Effector memory CD8-positive, alpha-beta T cell (primary cell): ENCODE results near the gene CSF2RB.

Experiments
- ATAC-seq: fragments of 150-1000 bp; cut with Tn5 transposase; replicated peaks from 2 replicates; pipeline ENCODE4 v1.10.0; 2021; ENCODE audit warnings: mild to moderate bottlenecking, moderate library complexity
- DNase-seq, 3 experiments: peaks; one replicate each; pipeline ENCODE4 v3.0.0; 2021
- H3K27ac Mint-ChIP-seq, 2 donors: one replicate each; pipeline ENCODE4 v1.8.0; 2022; ENCODE audit warnings: mild to moderate bottlenecking in 2 of 2, mixed read lengths in 2 of 2, moderate library complexity in 2 of 2
- H3K27me3 Mint-ChIP-seq, 2 donors: one replicate each; pipeline ENCODE4 v1.8.0; 2022; ENCODE audit warnings: mixed read lengths in 2 of 2
- H3K36me3 Mint-ChIP-seq: one replicate; pipeline ENCODE4 v1.8.0; 2022; ENCODE audit warnings: mild to moderate bottlenecking, moderate library complexity, mixed read lengths; ENCODE audit not compliant: insufficient read depth
- H3K4me1 Mint-ChIP-seq, 2 donors: one replicate each; pipeline ENCODE4 v1.8.0; 2022; ENCODE audit warnings: low read depth in 2 of 2, mixed read lengths in 2 of 2
- H3K4me3 Mint-ChIP-seq, 2 donors: one replicate each; pipeline ENCODE4 v1.8.0; 2022; ENCODE audit warnings: mild to moderate bottlenecking in 2 of 2, mixed read lengths in 2 of 2, moderate library complexity in 2 of 2
- H3K9me3 Mint-ChIP-seq, 2 donors: one replicate each; pipeline ENCODE4 v1.8.0; 2022; ENCODE audit warnings: mixed read lengths in 2 of 2

The CSF2RB gene

DNA sequence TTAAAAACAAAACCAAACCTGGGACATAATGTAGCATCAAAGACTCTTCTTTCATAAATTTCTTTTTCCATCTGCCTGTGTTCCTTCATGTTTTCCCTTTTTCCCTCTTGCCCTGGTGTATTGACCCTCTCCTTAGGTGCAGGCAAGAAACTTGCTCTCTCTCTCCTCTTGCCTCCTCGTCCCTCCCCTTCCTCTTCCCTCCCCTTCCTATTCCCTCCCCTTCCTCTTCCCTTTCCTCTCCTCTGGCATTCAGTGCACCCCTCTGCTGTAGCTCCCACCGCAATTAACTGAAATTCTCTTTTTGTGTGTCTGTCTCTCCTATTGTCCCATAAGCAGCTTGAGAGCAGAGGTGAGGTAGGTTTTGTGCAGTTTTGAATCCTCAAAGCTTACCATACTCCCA, 49.9 kb downstream of the CSF2RB start:
- no peak overlapping the region for H3K4me3 Mint-ChIP-seq
- H3K4me1 Mint-ChIP-seq = no peaks in the 10 kb centered on the region
- no peaks in the 10 kb centered on the region for H3K36me3 Mint-ChIP-seq
- H3K9me3 Mint-ChIP-seq = no peaks in the 10 kb centered on the region
- DNase-seq = no peak
- no peak overlapping the region for H3K27ac Mint-ChIP-seq
- no peak for ATAC-seq
- H3K27me3 Mint-ChIP-seq = peaks cover 20 to 51% of the 10 kb centered on the region in 2 donors

DNA sequence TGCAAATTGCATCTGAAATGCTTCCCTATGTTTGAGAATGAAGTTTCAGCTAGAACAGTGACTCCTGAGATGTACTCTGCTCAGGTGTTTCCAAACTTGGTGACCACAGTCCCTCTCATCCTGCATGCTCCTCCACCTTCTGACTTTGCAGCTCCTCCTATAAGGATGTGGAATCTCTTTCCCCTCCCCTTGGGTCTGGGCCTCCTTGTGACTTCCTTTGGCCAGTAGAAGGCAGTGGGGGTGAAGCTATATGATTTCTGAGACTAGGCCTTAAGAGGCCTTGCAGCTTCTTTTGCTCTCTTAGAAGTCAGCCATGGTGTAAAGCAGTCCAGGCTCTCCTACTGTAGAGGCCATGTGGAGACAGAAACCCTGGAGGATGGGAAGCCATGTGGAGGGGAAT, 50.7 kb downstream of the CSF2RB start:
- no peaks in the 10 kb centered on the region for H3K36me3 Mint-ChIP-seq
- H3K4me3 Mint-ChIP-seq = no peak overlapping the region
- no peaks in the 10 kb centered on the region for H3K4me1 Mint-ChIP-seq
- ATAC-seq (no peak), DNase-seq (no peak)
- no peak overlapping the region for H3K27ac Mint-ChIP-seq
- peaks cover 28 to 47% of the 10 kb centered on the region in 2 donors for H3K27me3 Mint-ChIP-seq
- no peaks in the 10 kb centered on the region for H3K9me3 Mint-ChIP-seq

DNA sequence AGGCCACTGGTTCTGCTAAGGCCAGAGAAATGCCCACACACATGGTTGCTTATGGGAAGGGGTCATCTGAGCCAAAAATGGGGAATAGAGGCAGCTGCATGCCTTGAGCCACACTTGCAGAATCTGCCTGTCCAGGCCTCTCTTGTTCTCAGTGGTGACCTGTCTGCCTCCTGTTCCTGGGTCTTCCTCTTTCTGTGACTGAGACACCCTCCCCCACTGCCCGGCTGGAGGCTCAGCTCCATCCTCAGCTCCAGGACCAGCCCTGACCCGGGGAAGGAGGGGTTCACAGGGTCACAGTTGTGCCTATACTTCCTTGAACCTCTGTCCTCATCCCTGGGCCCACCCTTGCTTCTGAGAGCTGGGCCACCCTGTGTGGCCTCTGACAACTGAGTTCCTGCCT, 52.3 kb downstream of the CSF2RB start:
- no peaks in the 10 kb centered on the region for H3K9me3 Mint-ChIP-seq
- H3K27ac Mint-ChIP-seq = no peak overlapping the region
- no peak overlapping the region for H3K4me3 Mint-ChIP-seq

DNA sequence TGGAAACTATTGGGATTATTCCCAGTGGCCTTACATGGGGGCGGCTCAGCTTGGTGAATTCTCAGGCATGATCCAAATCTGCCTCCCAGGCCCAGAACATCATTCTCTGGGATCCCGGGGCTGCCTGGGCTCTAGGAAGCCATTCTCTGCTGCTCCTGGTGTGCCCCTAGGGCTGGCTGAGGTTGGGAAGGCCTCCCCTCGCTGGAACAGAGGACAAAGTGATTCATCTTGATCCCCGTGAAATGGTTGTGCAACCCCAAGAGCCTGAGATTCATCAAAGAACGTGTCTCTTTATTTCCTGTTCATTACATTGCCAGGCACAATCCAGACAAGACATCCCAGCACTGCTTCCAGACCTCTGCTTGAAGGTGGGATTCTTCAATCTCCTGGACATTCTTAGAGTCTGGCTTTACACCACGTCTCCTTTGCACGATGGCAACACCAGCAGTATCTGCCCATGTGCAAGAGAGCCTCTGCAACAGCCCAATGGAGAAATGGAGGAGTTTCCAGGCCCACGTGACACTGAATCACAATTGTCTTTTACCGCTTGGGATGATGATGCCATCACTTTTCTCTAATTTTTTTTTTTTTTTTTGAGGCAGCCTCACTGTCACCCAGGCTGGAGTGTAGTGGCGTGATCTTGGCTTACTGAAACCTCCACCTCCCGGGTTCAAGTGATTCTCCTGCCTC, 53.6 kb downstream of the CSF2RB start:
- no peaks in the 10 kb centered on the region for H3K9me3 Mint-ChIP-seq
- H3K27me3 Mint-ChIP-seq = peaks cover 14 to 18% of the 10 kb centered on the region in 2 donors
- no peak overlapping the region for H3K27ac Mint-ChIP-seq
- H3K36me3 Mint-ChIP-seq = no peaks in the 10 kb centered on the region
- no peak overlapping the region for H3K4me3 Mint-ChIP-seq
- no peaks in the 10 kb centered on the region for H3K4me1 Mint-ChIP-seq
- ATAC-seq (no peak), DNase-seq (no peak)

More for the DNA sequence above, 52.3 kb downstream of the CSF2RB start:
- Mint-ChIP-seq H3K27me3 (peaks cover 27 to 31% of the 10 kb centered on the region in 2 donors), H3K36me3 (no peaks in the 10 kb centered on the region), H3K4me1 (no peaks in the 10 kb centered on the region)
- no peak for DNase-seq
- no peak for ATAC-seq

DNA sequence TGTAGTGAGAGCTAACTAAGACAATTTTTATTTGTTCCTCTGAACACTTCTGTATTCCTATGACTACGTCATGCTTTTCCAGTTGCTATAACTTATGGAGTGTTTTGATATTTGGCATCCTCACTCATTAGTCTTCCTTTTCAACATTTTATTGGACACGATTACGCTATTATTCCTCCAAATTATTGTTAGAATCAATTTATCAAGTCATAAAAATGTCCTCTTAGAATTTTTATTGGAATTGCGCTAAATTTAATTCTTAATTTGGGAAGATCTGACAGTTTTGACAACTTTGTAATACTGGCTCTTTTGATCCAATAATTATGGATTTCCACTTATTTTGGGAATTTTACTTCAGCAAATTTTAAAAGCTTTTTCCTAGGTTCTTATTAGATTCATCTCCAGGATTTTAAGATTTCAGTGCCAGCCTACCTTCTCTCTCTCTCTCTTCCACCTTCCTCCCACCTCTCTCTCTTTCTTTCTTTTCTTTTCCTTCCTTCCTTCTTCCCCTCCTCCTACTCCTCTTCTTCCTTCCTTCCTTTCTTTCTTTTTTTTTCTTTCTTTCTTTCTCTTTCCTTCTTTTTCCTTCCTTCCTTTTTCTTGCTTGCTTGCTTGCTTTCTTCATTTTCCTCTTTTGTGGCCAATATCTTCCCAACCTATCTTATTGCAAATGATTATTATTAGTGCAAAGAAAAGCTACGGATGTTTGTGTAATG, 55.0 kb downstream of the CSF2RB start:
- H3K27me3 Mint-ChIP-seq = peaks cover 4 to 14% of the 10 kb centered on the region in 2 donors

DNA sequence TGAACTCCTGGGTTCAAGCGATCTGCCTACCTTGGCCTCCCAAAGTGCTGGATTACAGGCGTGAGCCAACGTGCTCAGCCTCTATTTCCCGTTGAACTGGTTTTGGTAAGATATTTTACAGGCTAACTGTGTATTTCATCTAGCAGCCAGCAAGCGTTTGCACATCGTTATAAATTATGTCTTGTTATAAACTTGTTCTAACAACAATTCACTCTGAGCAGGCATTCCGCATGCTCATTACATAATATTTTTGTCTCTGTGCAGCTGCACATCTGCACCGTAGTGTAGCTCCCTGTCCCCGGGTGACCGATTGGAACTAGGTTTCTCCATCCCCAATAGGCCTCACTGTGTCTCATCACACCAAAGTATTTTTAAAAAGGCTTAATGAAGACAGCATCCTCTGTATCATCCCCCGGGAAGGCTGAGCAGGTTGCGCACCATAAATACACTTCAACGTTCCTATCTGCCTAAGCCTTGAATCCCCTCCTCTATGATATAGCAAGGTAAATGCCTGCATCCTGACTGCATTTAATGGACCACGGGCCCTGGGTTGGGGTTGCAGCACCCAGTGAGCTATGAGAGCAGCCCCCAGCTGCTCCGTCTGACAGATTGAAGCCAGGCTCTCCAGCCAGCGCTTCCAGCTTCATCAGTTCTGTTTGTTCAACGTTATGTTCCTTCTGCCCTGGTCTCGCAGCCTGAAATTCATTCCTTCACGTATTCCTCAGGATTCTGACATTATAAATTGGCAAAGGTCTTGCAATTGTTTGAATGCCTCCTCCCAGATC, 58.1 kb downstream of the CSF2RB start:
- no peaks in the 10 kb centered on the region for H3K9me3 Mint-ChIP-seq
- H3K4me1 Mint-ChIP-seq = no peaks in the 10 kb centered on the region
- no peaks in the 10 kb centered on the region for H3K36me3 Mint-ChIP-seq
- peaks cover 0 to 14% of the 10 kb centered on the region in 2 donors for H3K27me3 Mint-ChIP-seq
- no peak for ATAC-seq
- H3K4me3 Mint-ChIP-seq = no peak overlapping the region
- H3K27ac Mint-ChIP-seq = no peak overlapping the region
- no peak for DNase-seq

More for the DNA sequence above, 55.0 kb downstream of the CSF2RB start:
- Mint-ChIP-seq H3K27ac (no peak overlapping the region), H3K4me3 (no peak overlapping the region), H3K9me3 (no peaks in the 10 kb centered on the region), H3K4me1 (no peaks in the 10 kb centered on the region), H3K36me3 (no peaks in the 10 kb centered on the region)
- ATAC-seq (no peak), DNase-seq (no peak)

DNA sequence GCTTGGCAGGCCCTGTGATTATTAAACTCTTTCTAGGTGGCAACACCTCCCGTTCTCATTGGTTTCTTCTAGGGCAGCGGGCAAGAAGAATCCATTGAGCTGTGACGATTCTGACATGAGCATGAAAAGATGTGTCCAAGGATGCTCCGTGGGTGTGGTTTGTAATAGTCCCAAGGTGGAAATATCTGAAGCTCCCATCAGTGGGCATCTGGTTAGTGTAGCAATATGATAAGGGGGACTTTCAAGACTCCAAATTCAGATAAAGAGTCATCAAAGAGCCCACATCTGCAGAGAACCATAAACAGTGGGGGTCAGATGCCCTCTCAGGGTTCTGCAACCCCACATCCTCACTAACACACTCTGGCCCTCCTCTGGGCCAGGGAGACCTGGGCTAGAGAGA, 63.2 kb downstream of the CSF2RB start:
- Mint-ChIP-seq H3K36me3 (peaks cover 9% of the 10 kb centered on the region), H3K4me3 (peak overlapping the region; percentile 90 to 98), H3K27ac (peak overlapping the region in 1 of 2 donors; percentile 85), H3K27me3 (peaks cover 7% of the 10 kb centered on the region in 2 donors), H3K4me1 (peaks cover 11 to 12% of the 10 kb centered on the region in 2 donors), H3K9me3 (no peaks in the 10 kb centered on the region)
- ATAC-seq = no peak
- no peak for DNase-seq

DNA sequence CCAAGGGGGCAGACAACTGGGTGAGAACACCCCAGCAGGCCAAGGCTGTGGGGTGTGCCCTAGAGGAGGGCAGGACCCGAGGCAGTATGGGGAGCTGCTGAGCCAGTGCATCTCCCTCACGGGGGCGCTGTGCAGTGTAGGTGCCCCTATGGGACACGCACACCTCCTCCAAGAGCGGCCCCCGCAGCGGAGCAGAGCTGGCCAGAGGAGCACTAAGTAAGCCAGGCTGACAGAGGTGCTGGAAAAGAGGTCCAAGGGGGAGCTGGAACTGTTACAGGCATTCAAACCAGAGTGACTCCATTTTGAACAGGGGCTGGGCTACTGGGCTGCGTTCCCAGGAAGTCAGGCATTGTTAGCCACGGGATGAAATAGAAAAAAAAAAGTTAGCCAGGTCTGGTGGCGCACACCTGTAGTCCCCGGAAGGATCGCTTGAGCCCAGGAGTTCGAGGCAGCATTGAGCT, 64.0 kb downstream of the CSF2RB start:
- H3K27me3 Mint-ChIP-seq = peaks cover 13 to 15% of the 10 kb centered on the region in 2 donors
- H3K4me1 Mint-ChIP-seq = peaks cover 11 to 12% of the 10 kb centered on the region in 2 donors
- peak overlapping the region; percentile 85 to 94 for H3K27ac Mint-ChIP-seq
- DNase-seq = peak; percentile 80 to 84 (median 81)
- ATAC-seq = peak; percentile 93
- peak overlapping the region; percentile 90 to 98 for H3K4me3 Mint-ChIP-seq
- H3K36me3 Mint-ChIP-seq = peaks cover 9% of the 10 kb centered on the region
- H3K9me3 Mint-ChIP-seq = no peaks in the 10 kb centered on the region

DNA sequence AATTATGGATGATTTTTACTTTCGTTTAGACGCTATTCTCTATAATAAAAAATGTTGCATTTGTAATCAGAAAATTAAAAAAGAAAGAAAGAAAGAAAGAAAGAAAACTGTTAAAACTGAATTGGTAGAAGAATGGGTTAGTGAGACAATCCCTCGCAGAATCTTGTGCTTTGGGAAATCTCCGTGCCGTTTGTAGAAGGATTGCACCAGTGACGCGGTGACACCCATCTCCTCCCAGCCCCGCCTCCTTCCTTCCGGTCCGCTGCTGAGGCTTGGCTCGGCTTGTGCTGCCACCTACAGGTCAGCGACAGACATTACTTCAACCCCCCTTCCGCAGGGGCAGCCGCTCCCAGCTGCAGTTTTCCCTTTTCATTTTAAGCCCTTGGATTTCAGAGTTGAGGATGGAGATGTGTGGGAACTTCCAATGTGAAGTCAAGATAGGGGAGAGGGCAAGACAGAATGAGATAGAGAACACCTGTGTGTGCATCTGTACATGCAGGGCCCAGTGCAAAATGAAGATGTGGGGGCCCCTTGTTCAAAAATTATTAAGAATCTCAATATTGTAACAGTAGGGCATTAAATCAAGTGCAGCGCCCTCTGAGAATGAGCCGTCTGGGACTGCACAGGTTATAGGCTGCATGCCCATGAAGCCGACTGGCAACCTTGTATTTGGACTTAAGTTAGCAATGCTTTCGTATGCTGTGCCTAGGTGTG, 64.7 kb downstream of the CSF2RB start:
- peak overlapping the region; percentile 85 to 94 for H3K27ac Mint-ChIP-seq
- peak; percentile 87 for ATAC-seq
- H3K4me1 Mint-ChIP-seq = peaks cover 11 to 12% of the 10 kb centered on the region in 2 donors
- peak; percentile 87 to 89 (median 89) for DNase-seq
- H3K27me3 Mint-ChIP-seq = peaks cover 20 to 22% of the 10 kb centered on the region in 2 donors
- no peaks in the 10 kb centered on the region for H3K9me3 Mint-ChIP-seq
- H3K4me3 Mint-ChIP-seq = peak overlapping the region; percentile 90 to 98
- peaks cover 9% of the 10 kb centered on the region for H3K36me3 Mint-ChIP-seq

DNA sequence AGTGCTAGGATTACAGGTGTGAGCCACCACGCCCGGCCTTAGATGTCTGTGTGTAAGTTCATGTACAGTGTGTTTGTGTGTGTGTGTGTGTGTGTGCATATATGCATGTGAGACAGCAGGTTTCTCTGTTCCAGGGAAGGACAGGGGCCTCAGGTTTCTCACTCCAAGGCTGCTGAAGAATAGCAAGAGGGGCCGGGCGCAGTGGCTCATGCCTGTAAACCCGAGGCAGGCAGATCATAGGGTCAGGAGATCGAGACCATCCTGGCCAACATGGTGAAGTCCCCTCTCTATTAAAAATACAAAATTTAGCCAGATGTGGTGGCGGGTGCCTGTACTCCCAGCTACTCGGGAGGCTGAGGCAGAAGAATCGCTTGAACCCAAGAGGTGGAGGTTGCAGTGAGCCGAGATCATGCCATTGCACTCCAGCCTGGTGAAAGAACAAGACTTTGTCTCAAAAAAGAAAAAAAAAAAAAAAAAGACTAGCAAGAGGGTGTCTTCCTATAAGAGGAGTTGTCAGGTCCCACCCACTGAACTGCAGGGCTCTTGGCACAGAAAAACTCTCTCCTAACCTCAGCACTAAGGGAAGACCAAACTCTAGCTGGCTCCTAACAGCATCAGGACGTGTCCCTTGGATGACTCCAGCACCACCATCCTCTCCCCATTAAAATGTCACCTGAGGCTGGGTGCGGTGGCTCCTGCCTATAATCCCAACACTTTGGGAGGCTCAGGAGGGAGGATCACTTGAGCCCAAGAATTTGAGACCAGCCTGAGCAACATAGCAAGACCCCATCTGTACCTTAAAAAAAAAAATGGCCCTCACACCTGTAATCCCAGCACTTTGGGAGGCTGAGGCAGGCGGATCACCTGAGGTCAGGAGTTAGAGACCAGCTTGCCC, 65.8 kb downstream of the CSF2RB start:
- H3K4me3 Mint-ChIP-seq = no peak overlapping the region

DNA sequence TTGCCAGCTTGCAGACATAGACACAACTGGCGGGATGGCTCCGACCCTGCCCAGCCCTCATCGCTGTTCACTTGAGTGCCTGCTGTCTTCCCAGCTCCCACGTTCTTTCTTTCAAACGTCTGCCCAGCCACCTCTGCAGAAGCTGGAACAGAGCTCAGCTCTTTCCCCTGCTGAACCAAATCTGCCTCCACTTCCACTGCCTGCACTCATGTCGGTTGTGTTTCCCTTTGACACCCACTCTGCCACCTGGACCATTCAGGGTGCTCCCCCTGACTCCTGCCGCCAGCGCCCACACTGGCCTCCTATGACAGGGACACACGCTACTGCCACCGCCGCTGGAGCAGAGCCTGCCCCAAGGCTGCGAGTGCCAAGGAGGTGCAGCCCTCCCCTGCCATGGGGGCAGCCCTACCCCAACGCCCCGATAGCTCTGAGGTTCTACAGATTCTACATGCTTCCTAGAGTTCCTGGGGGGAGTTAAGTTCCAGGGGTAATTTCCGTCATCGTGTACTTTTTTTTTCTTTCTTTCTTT, 67.9 kb downstream of the CSF2RB start:
- ATAC-seq = no peak
- Mint-ChIP-seq H3K36me3 (peaks cover 9% of the 10 kb centered on the region), H3K27me3 (peaks cover 26 to 40% of the 10 kb centered on the region in 2 donors), H3K27ac (no peak overlapping the region), H3K4me1 (peaks cover 11 to 12% of the 10 kb centered on the region in 2 donors), H3K4me3 (no peak overlapping the region), H3K9me3 (peaks cover 0 to 3% of the 10 kb centered on the region in 2 donors)
- DNase-seq = no peak

More for the DNA sequence above, 65.8 kb downstream of the CSF2RB start:
- H3K4me1 Mint-ChIP-seq = peaks cover 11 to 12% of the 10 kb centered on the region in 2 donors
- ATAC-seq (no peak), DNase-seq (no peak)
- no peak overlapping the region for H3K27ac Mint-ChIP-seq
- peaks cover 26 to 32% of the 10 kb centered on the region in 2 donors for H3K27me3 Mint-ChIP-seq
- peaks cover 9% of the 10 kb centered on the region for H3K36me3 Mint-ChIP-seq
- no peaks in the 10 kb centered on the region for H3K9me3 Mint-ChIP-seq

DNA sequence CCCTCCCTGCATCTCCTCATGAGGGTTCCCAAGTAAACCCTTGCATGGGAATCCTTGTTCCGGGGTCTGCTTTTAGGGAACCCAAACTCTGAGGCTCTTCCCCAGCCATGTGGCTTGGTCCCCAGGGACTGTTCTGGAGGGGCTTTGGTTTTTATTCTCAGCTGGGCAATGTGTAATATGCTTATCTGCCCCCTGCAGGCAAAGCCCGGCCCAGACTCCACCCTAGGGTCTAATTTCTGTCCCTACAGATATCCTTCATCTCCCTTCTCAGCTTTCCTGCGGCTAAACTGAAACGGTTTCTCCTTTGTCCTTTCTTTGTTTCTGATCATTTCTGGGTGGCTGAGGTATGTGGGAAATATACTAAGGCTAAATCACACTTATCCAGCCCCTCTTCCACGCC, 68.7 kb downstream of the CSF2RB start:
- ATAC-seq (no peak), DNase-seq (no peak)
- Mint-ChIP-seq H3K4me3 (no peak overlapping the region), H3K27me3 (peaks cover 26 to 40% of the 10 kb centered on the region in 2 donors), H3K9me3 (peaks cover 0 to 3% of the 10 kb centered on the region in 2 donors), H3K27ac (no peak overlapping the region), H3K4me1 (peaks cover 9 to 10% of the 10 kb centered on the region in 2 donors), H3K36me3 (peaks cover 9% of the 10 kb centered on the region)
